ENCODE data around the gene PDE11A. TPM values are rescaled to one million over a fixed set of nuclear protein-coding genes. Genes with fewer than 3 reads are reported as not detected.

PDE11A gene
- total and polyA plus RNA-seq, 2 donors from 2014 or later, result 0.58 to 0.82 TPM

GRCh38 chr2:177669625-177670330, 402.8 kb downstream of the PDE11A start:
- Histone ChIP-seq H3K27me3 (ENCODE audit: control insufficient read depth, insufficient read depth, low read length) (no peaks in the 10 kb centered on the region), H3K9me3 (ENCODE audit: control insufficient read depth in 2 of 3, insufficient read depth in 1 of 3, low read length in 3 of 3) (no peaks in the 10 kb centered on the region), H3K4me3 (ENCODE audit: low read length in 3 of 3) (no peak overlapping the region), H3K36me3 (ENCODE audit: control insufficient read depth in 2 of 3, insufficient read depth in 3 of 3, low read length in 3 of 3) (no peaks in the 10 kb centered on the region), H3K9ac (ENCODE audit: low read length in 3 of 3) (no peak overlapping the region), H3K27ac (ENCODE audit: low read depth in 2 of 2, low read length in 2 of 2) (no peak overlapping the region), H3K4me1 (ENCODE audit: control insufficient read depth in 2 of 3, insufficient read depth in 2 of 3, low read depth in 1 of 3, low read length in 3 of 3) (peaks cover 0 to 16% (median 4%) of the 10 kb centered on the region in 3 donors)
- intact Hi-C loops (cut with DNase I), result no loop called here
- TF ChIP-seq CTCF (IDR thresholded peaks at IDR 0.05; ENCODE audit: borderline replicate concordance, extremely low read depth, insufficient read depth), result no peak
- DNase-seq, result peak in 3 of 5 donors; percentile 36 to 79 (median 78)
- no peak for FAIRE-seq

GRCh38 chr2:177669201-177669600, 403.4 kb downstream of the PDE11A start:
- intact Hi-C loops (cut with DNase I), result no loop called here
- Histone ChIP-seq H3K27me3 (ENCODE audit: control insufficient read depth, insufficient read depth, low read length) (no peaks in the 10 kb centered on the region), H3K4me1 (ENCODE audit: control insufficient read depth in 2 of 3, insufficient read depth in 2 of 3, low read depth in 1 of 3, low read length in 3 of 3) (peaks cover 0 to 16% (median 4%) of the 10 kb centered on the region in 3 donors), H3K9ac (ENCODE audit: low read length in 3 of 3) (no peak overlapping the region), H3K9me3 (ENCODE audit: control insufficient read depth in 2 of 3, insufficient read depth in 1 of 3, low read length in 3 of 3) (no peaks in the 10 kb centered on the region), H3K36me3 (ENCODE audit: control insufficient read depth in 2 of 3, insufficient read depth in 3 of 3, low read length in 3 of 3) (no peaks in the 10 kb centered on the region), H3K4me3 (ENCODE audit: low read length in 3 of 3) (no peak overlapping the region), H3K27ac (ENCODE audit: low read depth in 2 of 2, low read length in 2 of 2) (no peak overlapping the region)
- no peak for TF ChIP-seq CTCF (IDR thresholded peaks at IDR 0.05; ENCODE audit: borderline replicate concordance, extremely low read depth, insufficient read depth)
- DNase-seq (no peak), FAIRE-seq (no peak)

GRCh38 chr2:177668617-177669016, 404.0 kb downstream of the PDE11A start:
- no peak for TF ChIP-seq CTCF (IDR thresholded peaks at IDR 0.05; ENCODE audit: borderline replicate concordance, extremely low read depth, insufficient read depth)
- no peaks in the 10 kb centered on the region for H3K27me3 ChIP-seq (ENCODE audit: control insufficient read depth, insufficient read depth, low read length)
- DNase-seq (no peak), FAIRE-seq (no peak)
- intact Hi-C loops (cut with DNase I), result no loop called here
- H3K4me1 ChIP-seq (ENCODE audit: control insufficient read depth in 2 of 3, insufficient read depth in 2 of 3, low read depth in 1 of 3, low read length in 3 of 3), result peaks cover 0 to 16% (median 4%) of the 10 kb centered on the region in 3 donors
- H3K27ac ChIP-seq (ENCODE audit: low read depth in 2 of 2, low read length in 2 of 2), result no peak overlapping the region
- H3K9ac ChIP-seq (ENCODE audit: low read length in 3 of 3), result no peak overlapping the region
- no peak overlapping the region for H3K4me3 ChIP-seq (ENCODE audit: low read length in 3 of 3)
- no peaks in the 10 kb centered on the region for H3K9me3 ChIP-seq (ENCODE audit: control insufficient read depth in 2 of 3, insufficient read depth in 1 of 3, low read length in 3 of 3)
- no peaks in the 10 kb centered on the region for H3K36me3 ChIP-seq (ENCODE audit: control insufficient read depth in 2 of 3, insufficient read depth in 3 of 3, low read length in 3 of 3)

All from kidney (tissue), 14 donors.